H1 (cell line): ENCODE results near the gene COL4A1. TPM values are rescaled to one million over a fixed set of nuclear protein-coding genes. Genes with fewer than 3 reads are reported as not detected.

Source experiments
- CTCF ChIA-PET: fragments of 300-600 bp; sonication (Branson Sonifier 250); formaldehyde crosslinking; loops from one replicate; lab custom pipeline; 2021; ENCODE audit not compliant: partially characterized antibody; lab: Charles Lee
- POLR2A ChIA-PET: fragments of 300-600 bp; sonication (Branson Sonifier 250); formaldehyde crosslinking; loops from one replicate; lab custom pipeline; 2021; ENCODE audit warnings: inconsistent platforms; ENCODE audit not compliant: partially characterized antibody; lab: Charles Lee
- DNase-seq, 2 experiments: peaks; one replicate each; pipeline versions ENCODE4 v3.0.0 to v3.0.0-alpha.2; 2010 to 2022; ENCODE audit warnings: low spot score in 2 of 2, low read depth in 1 of 2, mixed read lengths in 1 of 2
- FAIRE-seq: peaks from 2 replicates; lab custom pipeline; 2011; peaks lifted over from hg19 to GRCh38; lab: Jason Lieb, UNC
- H2AFZ ChIP-seq: 2 replicates; pipeline ENCODE4 v1.8.1; 2012; ENCODE audit warnings: low read length, inconsistent platforms
- H2AK5ac ChIP-seq: 2 replicates; pipeline ENCODE4 v1.6.1; 2013; ENCODE audit warnings: low read depth, low read length
- H2BK120ac ChIP-seq: replicated peaks from 2 replicates; pipeline ENCODE3; 2013; ENCODE audit warnings: low read depth, low read length, inconsistent platforms
- H2BK12ac ChIP-seq: 2 replicates; pipeline ENCODE4 v1.6.1; 2013; ENCODE audit warnings: low read depth, low read length
- H2BK15ac ChIP-seq: 2 replicates; pipeline ENCODE4 v1.6.1; 2013; ENCODE audit warnings: low read length
- H2BK20ac ChIP-seq: 2 replicates; pipeline ENCODE4 v1.6.1; 2013; ENCODE audit warnings: low read length
- H2BK5ac ChIP-seq: 2 replicates; pipeline ENCODE4 v1.6.1; 2013; ENCODE audit warnings: low read depth, low read length
- H3K14ac ChIP-seq: 2 replicates; pipeline ENCODE4 v1.6.1; 2013; ENCODE audit warnings: inconsistent platforms; ENCODE audit not compliant: insufficient read length
- H3K18ac ChIP-seq: 2 replicates; pipeline ENCODE4 v1.6.1; 2013; ENCODE audit warnings: low read length; ENCODE audit errors: extremely low read depth
- H3K23ac ChIP-seq: 2 replicates; pipeline ENCODE4 v1.6.1; 2013; ENCODE audit warnings: inconsistent platforms; ENCODE audit not compliant: insufficient read length
- H3K23me2 ChIP-seq: 2 replicates; pipeline ENCODE4 v1.6.1; 2013; ENCODE audit warnings: low read depth, low read length
- H3K27ac ChIP-seq: 2 replicates; pipeline ENCODE4 v1.6.1; 2011; ENCODE audit warnings: low read depth, low read length, inconsistent platforms
- H3K27me3 ChIP-seq, 4 experiments: replicated peaks in 1 of 4; 1 replicate in 1 of 4; 2 replicates in 3 of 4; pipeline versions ENCODE4 v1.6.1 to v1.8.1; 2011 to 2013; ENCODE audit warnings: low read length in 3 of 4, mild to moderate bottlenecking in 3 of 4, inconsistent platforms in 2 of 4, mixed read lengths in 2 of 4, moderate library complexity in 1 of 4; ENCODE audit not compliant: control insufficient read depth in 3 of 4, insufficient read depth in 3 of 4; ENCODE audit errors: extremely low read depth in 1 of 4
- H3K36me3 ChIP-seq, 4 experiments: 2 replicates each; pipeline versions ENCODE4 v1.6.1 to v1.8.1; 2011 to 2013; ENCODE audit warnings: mild to moderate bottlenecking in 4 of 4, low read length in 3 of 4, moderate library complexity in 2 of 4, control low read depth in 1 of 4, inconsistent platforms in 1 of 4; ENCODE audit not compliant: insufficient read depth in 4 of 4, control insufficient read depth in 2 of 4
- H3K4ac ChIP-seq: replicated peaks from 2 replicates; pipeline ENCODE3; 2013; ENCODE audit warnings: low read length, low read depth, mixed read lengths, inconsistent platforms; ENCODE audit not compliant: insufficient read length
- H3K4me1 ChIP-seq, 4 experiments: replicated peaks in 1 of 4; 1 replicate in 1 of 4; 2 replicates in 3 of 4; pipeline versions ENCODE4 v1.6.1 to v1.8.1; 2011 to 2013; ENCODE audit warnings: low read length in 3 of 4, inconsistent platforms in 2 of 4, mixed read lengths in 1 of 4; ENCODE audit not compliant: insufficient read depth in 4 of 4, control insufficient read depth in 3 of 4
- H3K4me2 ChIP-seq, 2 experiments: 2 replicates each; pipeline versions ENCODE4 v1.6.1 to v1.8.1; 2011 to 2013; ENCODE audit warnings: low read depth in 2 of 2, low read length in 2 of 2, control low read depth in 1 of 2, inconsistent platforms in 1 of 2, mild to moderate bottlenecking in 1 of 2; ENCODE audit not compliant: insufficient read depth in 1 of 2
- H3K4me3 ChIP-seq, 4 experiments: fragments of 200-600, 300-600 bp in 1 of 4; sonication (generic), shearing (Covaris generic), sonication (Bioruptor Twin) in 1 of 4; 2 replicates each; pipeline versions ENCODE4 v1.5.1 to v1.8.1; 2011 to 2016; ENCODE audit warnings: low read length in 4 of 4, low read depth in 3 of 4, control low read depth in 2 of 4, inconsistent platforms in 2 of 4, mild to moderate bottlenecking in 2 of 4, mixed read lengths in 1 of 4, moderate library complexity in 1 of 4; ENCODE audit not compliant: insufficient read depth in 2 of 4; ENCODE audit errors: extremely low read depth in 1 of 4
- H3K56ac ChIP-seq: replicated peaks from 2 replicates; pipeline ENCODE3; 2013; ENCODE audit warnings: low read depth, mild to moderate bottlenecking, mixed read lengths, low read length, inconsistent platforms; ENCODE audit not compliant: insufficient read length
- H3K79me1 ChIP-seq: 2 replicates; pipeline ENCODE4 v1.6.1; 2013; ENCODE audit warnings: low read depth, low read length, control low read depth
- H3K79me2 ChIP-seq, 2 experiments: 2 replicates each; pipeline versions ENCODE4 v1.6.1 to v1.8.1; 2012 to 2013; ENCODE audit warnings: low read length in 2 of 2, mild to moderate bottlenecking in 2 of 2, inconsistent platforms in 1 of 2; ENCODE audit not compliant: insufficient read depth in 2 of 2, control insufficient read depth in 1 of 2
- H3K9ac ChIP-seq, 4 experiments: replicated peaks in 1 of 4; 1 replicate in 1 of 4; 2 replicates in 3 of 4; pipeline versions ENCODE4 v1.6.1 to v1.8.1; 2011 to 2013; ENCODE audit warnings: low read depth in 3 of 4, low read length in 3 of 4, control low read depth in 2 of 4, mild to moderate bottlenecking in 2 of 4, moderate library complexity in 2 of 4, inconsistent platforms in 1 of 4; ENCODE audit errors: extremely low read depth in 1 of 4
- H3K9me3 ChIP-seq, 2 experiments: 2 replicates each; pipeline versions ENCODE4 v1.6.1 to v1.8.1; 2012 to 2013; ENCODE audit warnings: mild to moderate bottlenecking in 2 of 2, moderate library complexity in 2 of 2, control low read depth in 1 of 2, inconsistent platforms in 1 of 2, low read depth in 1 of 2, low read length in 1 of 2, mixed read lengths in 1 of 2; ENCODE audit not compliant: insufficient read depth in 2 of 2
- H4K20me1 ChIP-seq, 2 experiments: replicated peaks in 1 of 2; 2 replicates each; pipeline versions ENCODE3 to v1.8.1; 2011 to 2013; ENCODE audit warnings: inconsistent platforms in 2 of 2, low read length in 2 of 2, mild to moderate bottlenecking in 1 of 2; ENCODE audit not compliant: insufficient read depth in 2 of 2, control insufficient read depth in 1 of 2
- H4K5ac ChIP-seq: 2 replicates; pipeline ENCODE4 v1.6.1; 2013; ENCODE audit warnings: low read length, low read depth, mixed read lengths, inconsistent platforms; ENCODE audit not compliant: insufficient read length
- H4K8ac ChIP-seq: 2 replicates; pipeline ENCODE4 v1.8.0; 2013; ENCODE audit warnings: mild to moderate bottlenecking, moderate library complexity, low read length, inconsistent platforms; ENCODE audit not compliant: insufficient read depth; ENCODE audit errors: extremely low read depth
- H4K91ac ChIP-seq: replicated peaks from 2 replicates; pipeline ENCODE3; 2013; ENCODE audit warnings: low read length, mixed read lengths, inconsistent platforms; ENCODE audit not compliant: insufficient read length
- ATF2 ChIP-seq: IDR thresholded peaks from 2 replicates; pipeline ENCODE4 v1.6.1; 2012; ENCODE audit warnings: low read length, inconsistent platforms
- ATF3 ChIP-seq: IDR thresholded peaks from 2 replicates; pipeline ENCODE4 v1.6.1; 2011; ENCODE audit warnings: low read depth, mild to moderate bottlenecking, low read length; ENCODE audit not compliant: insufficient read depth
- EGR1 ChIP-seq: IDR thresholded peaks from 2 replicates; pipeline ENCODE4 v1.6.1; 2011; ENCODE audit warnings: low read depth, low read length, borderline replicate concordance
- EP300 ChIP-seq, 2 experiments: IDR thresholded peaks; 1 replicate in 1 of 2; 2 replicates in 1 of 2; pipeline ENCODE4 v1.6.1; 2011 to 2012; ENCODE audit warnings: low read depth in 2 of 2, low read length in 2 of 2, mild to moderate bottlenecking in 2 of 2, borderline replicate concordance in 1 of 2, inconsistent platforms in 1 of 2, moderate library complexity in 1 of 2
- JUN ChIP-seq: IDR thresholded peaks from 2 replicates; pipeline ENCODE4 v1.6.1; 2011; ENCODE audit warnings: low read depth, mild to moderate bottlenecking, improper control_type of control experiment, low read length
- JUND ChIP-seq: IDR thresholded peaks from 2 replicates; pipeline ENCODE4 v1.6.1; 2011; ENCODE audit warnings: mild to moderate bottlenecking, improper control_type of control experiment, low read length
- KDM5A ChIP-seq: fragments of 200-600 bp; IDR thresholded peaks from 2 replicates; pipeline ENCODE4 v1.7.1; 2012; ENCODE audit warnings: mild to moderate bottlenecking, low read length, inconsistent platforms, mixed read lengths
- SIN3A ChIP-seq, 2 experiments: IDR thresholded peaks in 1 of 2; conservative IDR thresholded peaks in 1 of 2; 2 replicates each; pipeline ENCODE4 v1.6.1; 2011 to 2012; ENCODE audit warnings: low read length in 2 of 2, improper control_type of control experiment in 1 of 2, low read depth in 1 of 2, mild to moderate bottlenecking in 1 of 2
- SIX5 ChIP-seq: IDR thresholded peaks from 2 replicates; pipeline ENCODE4 v1.6.1; 2011; ENCODE audit warnings: mild to moderate bottlenecking, low read depth, low read length
- SRF ChIP-seq: IDR thresholded peaks from 2 replicates; pipeline ENCODE4 v1.6.1; 2011; ENCODE audit warnings: mild to moderate bottlenecking, low read depth, low read length, moderate library complexity
- ZNF274 ChIP-seq: IDR thresholded peaks from 2 replicates; pipeline ENCODE4 v1.7.0; 2012; ENCODE audit warnings: low read length, borderline replicate concordance; ENCODE audit errors: extremely low read depth
- WGBS, 2 experiments: shearing (Covaris generic) in 1 of 2; methylation state at CpG; one replicate each; pipeline versions ENCODE4 v1.1.6 to v1.1.7; 2013 to 2015; ENCODE audit warnings: low lambda C conversion rate in 2 of 2, mixed read lengths in 2 of 2, inconsistent platforms in 1 of 2, low coverage in 1 of 2, missing lambda C conversion rate in 1 of 2; ENCODE audit not compliant: insufficient replicate concordance in 2 of 2, insufficient coverage in 1 of 2, insufficient read length in 1 of 2; ENCODE audit errors: extremely low coverage in 1 of 2, missing lambda C conversion rate in 1 of 2; 5-methylcytosine and 5-hydroxymethylcytosine counted together
- polyA plus RNA-seq, 7 experiments: library from polyadenylated mRNA; depleted of rRNA in 3 of 7; stranded (reverse) in 5 of 7; unstranded in 2 of 7; fragments of >200 nt in 5 of 7; fragments of 200-250 nt in 2 of 7; gene quantifications; 1 replicate in 5 of 7; 2 replicates in 1 of 7; 4 replicates in 1 of 7; pipeline versions ENCODE4 v1.2.1 to v1.2.3, GENCODE V29; 2011 to 2013; ENCODE audit warnings: missing spikeins in 2 of 7, mixed read lengths in 2 of 7
- total RNA-seq: library from RNA; stranded (reverse); fragmentation: NEBNext Ultra II Directional; extraction: Animal tissue kit (Norgen Biotek cat#: 25700); gene quantifications from 2 replicates; pipeline ENCODE4 v1.2.1, GENCODE V29; 2021

Gene COL4A1
- total and polyA plus RNA-seq, 2 of the 8 experiments (the other 6 are each of a cell fraction or from before 2014, with no cell fraction given), result 30.7 to 82.0 TPM

GRCh38 chr13:110356362-110356761 lies 49.4 kb upstream of the COL4A1 start:
- H3K4me2 ChIP-seq, result no peak overlapping the region
- TF ChIP-seq JUN (no peak), EP300 (IDR thresholded peaks at IDR 0.05; ENCODE audit: borderline replicate concordance in 1 of 2, low read depth in 2 of 2, low read length in 2 of 2) (no peak), JUND (no peak), EGR1 (no peak), KDM5A (no peak), ZNF274 (no peak), ATF2 (no peak), SRF (no peak), SIN3A (conservative IDR thresholded peaks at IDR 0.05 in 1 of 2, IDR thresholded peaks at IDR 0.05 in 1 of 2; ENCODE audit: low read depth in 1 of 2, low read length in 2 of 2) (no peak), SIX5 (no peak), ATF3 (no peak)

More at GRCh38 chr13:110356362-110356761, 49.4 kb upstream of the COL4A1 start:
- Histone ChIP-seq H3K27me3 (no peaks in the 10 kb centered on the region), H4K91ac (peak overlapping the region; percentile 40), H4K5ac (no peak overlapping the region), H3K36me3 (peaks cover 0 to 4% (median 1%) of the 10 kb centered on the region in 4 experiments; a peak in 3 of 8 replicates), H2AFZ (no peak overlapping the region), H3K79me1 (peaks cover 12% of the 10 kb centered on the region), H3K4me1 (peaks cover 3 to 17% (median 10%) of the 10 kb centered on the region in 4 experiments; a peak in 6 of 7 replicates), H2BK12ac (0 out of 2 replicates have a peak overlapping the region, but pooled peaks have one; percentile 51), H2BK15ac (no peak overlapping the region), H3K27ac (no peak overlapping the region), H3K4me3 (no peak overlapping the region), H2AK5ac (no peak overlapping the region), H3K14ac (no peak overlapping the region), H2BK20ac (no peak overlapping the region), H3K56ac (no peak overlapping the region), H3K79me2 (peaks cover 0 to 10% of the 10 kb centered on the region in 2 experiments; a peak in 1 of 4 replicates), H4K8ac (no peak overlapping the region), H3K4ac (no peak overlapping the region), H2BK120ac (no peak overlapping the region), H3K9me3 (no peaks in the 10 kb centered on the region), H2BK5ac (peak overlapping the region; percentile 36; the same call in 1 of the 2 replicates), H3K23me2 (no peaks in the 10 kb centered on the region), H3K18ac (no peak overlapping the region), H3K9ac (no peak overlapping the region), H4K20me1 (peaks cover 6% of the 10 kb centered on the region in 2 experiments), H3K23ac (no peak overlapping the region)
- CTCF ChIA-PET, result interaction anchor here (1.2 to 2.6 kb wide), 3 partner anchors 12 to 55 kb away, joined by 3 to 11 read pairs (median 3); no protein-coding TSS in a partner anchor
- POLR2A ChIA-PET, result interaction anchor here (1.3 to 2.6 kb wide), 2 partner anchors 49 to 91 kb away, joined by 4 to 7 read pairs; partner anchors contain the start of genes COL4A1 and COL4A2
- 82% methylated on average over 11 of the region's 12 CpGs; no CpG with 5 or more reads in 1 of the 2 experiments for WGBS, 2 experiments
- FAIRE-seq, result no peak
- no peak for DNase-seq
